Upper lobe of right lung (tissue), 1 donor: ENCODE results near the gene GYPC. TPM values are rescaled to one million over a fixed set of nuclear protein-coding genes. Genes with fewer than 3 reads are reported as not detected.

Experiments
- ATAC-seq: fragments of 200-7000 bp; cut with Tn5 transposase; one replicate; pipeline ENCODE4 v1.9.1; 2020; ENCODE audit warnings: mild to moderate bottlenecking, moderate library complexity
- DNase-seq: peaks from one replicate; pipeline ENCODE4 v3.0.0-alpha.2; 2020
- H3K27ac ChIP-seq: fragments of 200-600 bp; one replicate; pipeline ENCODE4 v1.8.0; 2022
- H3K27me3 ChIP-seq: fragments of 200-600 bp; one replicate; pipeline ENCODE4 v1.8.0; 2022; ENCODE audit warnings: mild to moderate bottlenecking
- H3K36me3 ChIP-seq: fragments of 200-600 bp; one replicate; pipeline ENCODE4 v1.8.0; 2022
- H3K4me1 ChIP-seq: fragments of 200-600 bp; one replicate; pipeline ENCODE4 v1.8.0; 2022
- H3K4me3 ChIP-seq: fragments of 200-600 bp; one replicate; pipeline ENCODE4 v1.8.0; 2022; ENCODE audit warnings: mild to moderate bottlenecking
- H3K9me3 ChIP-seq: fragments of 200-600 bp; one replicate; pipeline ENCODE4 v1.8.0; 2022
- CTCF ChIP-seq: fragments of 200-600 bp; IDR thresholded peaks from one replicate; pipeline ENCODE4 v1.8.0; 2022; ENCODE audit warnings: antibody characterized with exemption
- intact Hi-C: fragments of 100-400 bp; cut with DNase I; formaldehyde crosslinking; loops from one replicate; pipeline ENCODE4 v1.11.0; 2022
- total RNA-seq: library from RNA; stranded (reverse); fragmentation: NEBNext Ultra II Directional; extraction: Animal tissue kit (Norgen Biotek cat#: 25700); gene quantifications from one replicate; pipeline ENCODE4 v1.2.1, GENCODE V29; 2021
- donor health status: DM: no; HTN: yes; CAD: no; lungs with severe emphysema.

The GYPC gene
- total RNA-seq, 1 donor from 2014 or later = 76.7 TPM

DNA sequence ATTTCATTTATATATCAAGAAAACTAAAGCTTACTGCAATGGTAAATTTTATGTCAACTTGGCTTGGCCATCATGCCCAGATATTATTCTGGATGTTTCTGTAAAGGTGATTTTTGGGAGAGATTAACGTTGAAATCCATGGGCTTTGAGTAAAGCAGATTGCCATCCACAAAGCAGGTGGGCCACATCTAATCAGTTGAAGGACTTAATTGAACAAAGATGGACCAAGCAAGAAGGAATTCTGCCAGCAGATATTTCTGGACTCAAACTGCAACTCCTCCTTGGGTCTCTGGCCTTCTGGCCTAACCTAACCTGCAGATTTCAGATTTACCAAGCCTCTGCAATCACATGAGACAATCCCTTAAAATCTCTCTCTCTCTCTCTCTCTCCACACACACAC, 77.8 kb downstream of the GYPC start:
- DNase-seq = no peak
- no peak for TF ChIP-seq CTCF
- Histone ChIP-seq H3K36me3 (no peaks in the 10 kb centered on the region), H3K27ac (no peak overlapping the region), H3K27me3 (no peaks in the 10 kb centered on the region), H3K4me1 (no peaks in the 10 kb centered on the region), H3K9me3 (no peaks in the 10 kb centered on the region), H3K4me3 (no peak overlapping the region)
- intact Hi-C loops = no loop called here
- no peak for ATAC-seq

- H3K27me3 ChIP-seq = no peaks in the 10 kb centered on the region
- no peak for TF ChIP-seq CTCF
- DNase-seq = no peak
- H3K27ac ChIP-seq = no peak overlapping the region
- intact Hi-C loops = no loop called here
- no peaks in the 10 kb centered on the region for H3K36me3 ChIP-seq
- no peaks in the 10 kb centered on the region for H3K9me3 ChIP-seq
- no peak overlapping the region for H3K4me3 ChIP-seq
- no peaks in the 10 kb centered on the region for H3K4me1 ChIP-seq
- no peak for ATAC-seq
These were observed 80.3 kb downstream of the GYPC start for GRCh38 chr2:126736133-126736874.

- Histone ChIP-seq H3K9me3 (no peaks in the 10 kb centered on the region), H3K27ac (no peak overlapping the region), H3K36me3 (no peaks in the 10 kb centered on the region), H3K4me3 (no peak overlapping the region), H3K4me1 (no peaks in the 10 kb centered on the region), H3K27me3 (no peaks in the 10 kb centered on the region)
- intact Hi-C loops = no loop called here
- ATAC-seq (no peak), DNase-seq (no peak)
- TF ChIP-seq CTCF = no peak
These were observed 83.2 kb downstream of the GYPC start for GRCh38 chr2:126739141-126739540.

- TF ChIP-seq CTCF = no peak
- no peaks in the 10 kb centered on the region for H3K27me3 ChIP-seq
- H3K27ac ChIP-seq = no peak overlapping the region
- H3K36me3 ChIP-seq = no peaks in the 10 kb centered on the region
- intact Hi-C loops = no loop called here
- H3K9me3 ChIP-seq = no peaks in the 10 kb centered on the region
- DNase-seq (no peak), ATAC-seq (no peak)
- no peak overlapping the region for H3K4me3 ChIP-seq
- H3K4me1 ChIP-seq = no peaks in the 10 kb centered on the region
These were observed 88.7 kb downstream of the GYPC start for GRCh38 chr2:126744640-126745039.

Other genes with a start within 250 kb of the GYPC start
- not detected for gene TEX51, start 242.7 kb downstream of the GYPC start, total RNA-seq